ENCODE data around the gene NRP1. TPM values are rescaled to one million over a fixed set of nuclear protein-coding genes. Genes with fewer than 3 reads are reported as not detected.
A peak's percentile ranks its signal among the peaks of the same experiment; 100 is the strongest.

The NRP1 gene
- total RNA-seq, 1 experiment from 2014 or later = 3.0 TPM

GRCh38 chr10:33211106-33211878, 123.2 kb downstream of the NRP1 start:
- no peaks in the 10 kb centered on the region for H3K27me3 Mint-ChIP-seq (ENCODE audit: low read depth)
- H3K36me3 Mint-ChIP-seq = no peaks in the 10 kb centered on the region
- peak overlapping the region; percentile 11 for H3K27ac Mint-ChIP-seq
- ChIA-PET POLR2A (interaction anchor here (0.6 kb wide), 1 partner anchor 10 kb away, joined by 5 read pairs; no protein-coding TSS in a partner anchor), CTCF (interaction anchor here (0.6 to 1.2 kb wide), 2 partner anchors 18 to 65 kb away, joined by 3 read pairs; no protein-coding TSS in a partner anchor)
- no peak for ATAC-seq
- DNase-seq (ENCODE audit: low spot score) = no peak
- no peaks in the 10 kb centered on the region for H3K9me3 Mint-ChIP-seq
- peaks cover 6% of the 10 kb centered on the region; the same call in 1 of the 2 replicates for H3K4me1 Mint-ChIP-seq
- TF ChIP-seq PRRX2 (CRISPR knock-in tag; IDR thresholded peaks at IDR 0.05) = no peak
- TF ChIP-seq JUN (CRISPR knock-in tag; IDR thresholded peaks at IDR 0.05) = no peak
- TF ChIP-seq, protein P1, sequence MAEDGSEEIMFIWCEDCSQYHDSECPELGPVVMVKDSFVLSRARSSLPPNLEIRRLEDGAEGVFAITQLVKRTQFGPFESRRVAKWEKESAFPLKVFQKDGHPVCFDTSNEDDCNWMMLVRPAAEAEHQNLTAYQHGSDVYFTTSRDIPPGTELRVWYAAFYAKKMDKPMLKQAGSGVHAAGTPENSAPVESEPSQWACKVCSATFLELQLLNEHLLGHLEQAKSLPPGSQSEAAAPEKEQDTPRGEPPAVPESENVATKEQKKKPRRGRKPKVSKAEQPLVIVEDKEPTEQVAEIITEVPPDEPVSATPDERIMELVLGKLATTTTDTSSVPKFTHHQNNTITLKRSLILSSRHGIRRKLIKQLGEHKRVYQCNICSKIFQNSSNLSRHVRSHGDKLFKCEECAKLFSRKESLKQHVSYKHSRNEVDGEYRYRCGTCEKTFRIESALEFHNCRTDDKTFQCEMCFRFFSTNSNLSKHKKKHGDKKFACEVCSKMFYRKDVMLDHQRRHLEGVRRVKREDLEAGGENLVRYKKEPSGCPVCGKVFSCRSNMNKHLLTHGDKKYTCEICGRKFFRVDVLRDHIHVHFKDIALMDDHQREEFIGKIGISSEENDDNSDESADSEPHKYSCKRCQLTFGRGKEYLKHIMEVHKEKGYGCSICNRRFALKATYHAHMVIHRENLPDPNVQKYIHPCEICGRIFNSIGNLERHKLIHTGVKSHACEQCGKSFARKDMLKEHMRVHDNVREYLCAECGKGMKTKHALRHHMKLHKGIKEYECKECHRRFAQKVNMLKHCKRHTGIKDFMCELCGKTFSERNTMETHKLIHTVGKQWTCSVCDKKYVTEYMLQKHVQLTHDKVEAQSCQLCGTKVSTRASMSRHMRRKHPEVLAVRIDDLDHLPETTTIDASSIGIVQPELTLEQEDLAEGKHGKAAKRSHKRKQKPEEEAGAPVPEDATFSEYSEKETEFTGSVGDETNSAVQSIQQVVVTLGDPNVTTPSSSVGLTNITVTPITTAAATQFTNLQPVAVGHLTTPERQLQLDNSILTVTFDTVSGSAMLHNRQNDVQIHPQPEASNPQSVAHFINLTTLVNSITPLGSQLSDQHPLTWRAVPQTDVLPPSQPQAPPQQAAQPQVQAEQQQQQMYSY (CRISPR knock-in tag; IDR thresholded peaks at IDR 0.05) = no peak
- no peak for TF ChIP-seq GTF2I (CRISPR knock-in tag; conservative IDR thresholded peaks at IDR 0.05)
- no peak for TF ChIP-seq HMGA2 (CRISPR knock-in tag; IDR thresholded peaks at IDR 0.05)
- TF ChIP-seq, protein P2, sequence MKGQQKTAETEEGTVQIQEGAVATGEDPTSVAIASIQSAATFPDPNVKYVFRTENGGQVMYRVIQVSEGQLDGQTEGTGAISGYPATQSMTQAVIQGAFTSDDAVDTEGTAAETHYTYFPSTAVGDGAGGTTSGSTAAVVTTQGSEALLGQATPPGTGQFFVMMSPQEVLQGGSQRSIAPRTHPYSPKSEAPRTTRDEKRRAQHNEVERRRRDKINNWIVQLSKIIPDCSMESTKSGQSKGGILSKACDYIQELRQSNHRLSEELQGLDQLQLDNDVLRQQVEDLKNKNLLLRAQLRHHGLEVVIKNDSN (CRISPR knock-in tag; IDR thresholded peaks at IDR 0.05) = no peak
- TF ChIP-seq, protein P3, sequence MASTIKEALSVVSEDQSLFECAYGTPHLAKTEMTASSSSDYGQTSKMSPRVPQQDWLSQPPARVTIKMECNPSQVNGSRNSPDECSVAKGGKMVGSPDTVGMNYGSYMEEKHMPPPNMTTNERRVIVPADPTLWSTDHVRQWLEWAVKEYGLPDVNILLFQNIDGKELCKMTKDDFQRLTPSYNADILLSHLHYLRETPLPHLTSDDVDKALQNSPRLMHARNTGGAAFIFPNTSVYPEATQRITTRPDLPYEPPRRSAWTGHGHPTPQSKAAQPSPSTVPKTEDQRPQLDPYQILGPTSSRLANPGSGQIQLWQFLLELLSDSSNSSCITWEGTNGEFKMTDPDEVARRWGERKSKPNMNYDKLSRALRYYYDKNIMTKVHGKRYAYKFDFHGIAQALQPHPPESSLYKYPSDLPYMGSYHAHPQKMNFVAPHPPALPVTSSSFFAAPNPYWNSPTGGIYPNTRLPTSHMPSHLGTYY (CRISPR knock-in tag; IDR thresholded peaks at IDR 0.05) = no peak
- TF ChIP-seq CREB1 (CRISPR knock-in tag; IDR thresholded peaks at IDR 0.05) = no peak
- TF ChIP-seq, protein P4, sequence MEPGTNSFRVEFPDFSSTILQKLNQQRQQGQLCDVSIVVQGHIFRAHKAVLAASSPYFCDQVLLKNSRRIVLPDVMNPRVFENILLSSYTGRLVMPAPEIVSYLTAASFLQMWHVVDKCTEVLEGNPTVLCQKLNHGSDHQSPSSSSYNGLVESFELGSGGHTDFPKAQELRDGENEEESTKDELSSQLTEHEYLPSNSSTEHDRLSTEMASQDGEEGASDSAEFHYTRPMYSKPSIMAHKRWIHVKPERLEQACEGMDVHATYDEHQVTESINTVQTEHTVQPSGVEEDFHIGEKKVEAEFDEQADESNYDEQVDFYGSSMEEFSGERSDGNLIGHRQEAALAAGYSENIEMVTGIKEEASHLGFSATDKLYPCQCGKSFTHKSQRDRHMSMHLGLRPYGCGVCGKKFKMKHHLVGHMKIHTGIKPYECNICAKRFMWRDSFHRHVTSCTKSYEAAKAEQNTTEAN (CRISPR knock-in tag; IDR thresholded peaks at IDR 0.05) = no peak
- TF ChIP-seq SMAD3 (CRISPR knock-in tag; IDR thresholded peaks at IDR 0.05; ENCODE audit: borderline replicate concordance) = no peak
- no peak for TF ChIP-seq RORB (CRISPR knock-in tag; IDR thresholded peaks at IDR 0.05)
- no peak for TF ChIP-seq FOXJ3 (CRISPR knock-in tag; IDR thresholded peaks at IDR 0.05; ENCODE audit: borderline replicate concordance)
- TF ChIP-seq ZNF232 (CRISPR knock-in tag; IDR thresholded peaks at IDR 0.05) = no peak
- no peak for TF ChIP-seq IRF2 (CRISPR knock-in tag; IDR thresholded peaks at IDR 0.05; ENCODE audit: borderline replicate concordance, low read depth)
- no peak for TF ChIP-seq FOXK1 (CRISPR knock-in tag; IDR thresholded peaks at IDR 0.05)
- TF ChIP-seq ZSCAN18 (CRISPR knock-in tag; IDR thresholded peaks at IDR 0.05) = no peak
- TF ChIP-seq, protein P5, sequence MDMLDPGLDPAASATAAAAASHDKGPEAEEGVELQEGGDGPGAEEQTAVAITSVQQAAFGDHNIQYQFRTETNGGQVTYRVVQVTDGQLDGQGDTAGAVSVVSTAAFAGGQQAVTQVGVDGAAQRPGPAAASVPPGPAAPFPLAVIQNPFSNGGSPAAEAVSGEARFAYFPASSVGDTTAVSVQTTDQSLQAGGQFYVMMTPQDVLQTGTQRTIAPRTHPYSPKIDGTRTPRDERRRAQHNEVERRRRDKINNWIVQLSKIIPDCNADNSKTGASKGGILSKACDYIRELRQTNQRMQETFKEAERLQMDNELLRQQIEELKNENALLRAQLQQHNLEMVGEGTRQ (CRISPR knock-in tag; IDR thresholded peaks at IDR 0.05) = no peak
- no peak for TF ChIP-seq CBFB (CRISPR knock-in tag; IDR thresholded peaks at IDR 0.05; ENCODE audit: low read depth)
- no peak overlapping the region for H3K4me3 Mint-ChIP-seq

Measured in WTC11 (cell line).